ENCODE data around the gene SDCCAG8. TPM values are rescaled to one million over a fixed set of nuclear protein-coding genes. Genes with fewer than 3 reads are reported as not detected.

SDCCAG8 gene
- total and polyA plus RNA-seq, 2 of the 8 experiments (the other 6 are each of a cell fraction or from before 2014, with no cell fraction given), result 15.6 to 21.0 TPM

GRCh38 chr1:243260221-243260880, 4.5 kb downstream of the SDCCAG8 start (continued):
- TF ChIP-seq CHD7 (IDR thresholded peaks at IDR 0.05; ENCODE audit: insufficient replicate concordance, low read length), result no peak

Data from H1 (cell line).